ENCODE results near the gene ZBTB16. TPM values are rescaled to one million over a fixed set of nuclear protein-coding genes. Genes with fewer than 3 reads are reported as not detected.

Gene ZBTB16
- total and polyA plus RNA-seq, 11 donors: 15.3 to 130 (median 62.8) TPM

DNA sequence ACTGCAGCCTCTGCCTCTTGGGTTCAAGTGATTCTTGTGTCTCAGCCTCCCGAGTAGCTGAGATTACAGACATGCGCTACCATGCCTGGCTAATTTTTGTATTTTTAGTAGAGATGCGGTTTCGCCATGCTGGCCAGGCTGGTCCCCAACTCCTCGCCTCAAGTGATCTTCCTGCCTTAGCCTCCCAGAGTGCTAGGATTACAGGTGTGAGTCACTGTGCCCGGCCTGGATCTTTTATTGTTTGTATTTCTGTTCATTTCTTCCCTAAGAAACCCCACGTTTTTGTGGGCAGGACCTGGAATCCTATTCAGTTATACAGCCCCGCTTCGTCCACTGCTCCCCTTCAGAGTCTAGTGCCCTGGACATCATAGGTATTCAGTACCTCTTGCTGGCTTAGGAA is 28.7 kb downstream of the ZBTB16 start:
- ATAC-seq (no peak), DNase-seq (no peak)
- H3K27me3 ChIP-seq: no peaks in the 10 kb centered on the region
- H3K36me3 ChIP-seq: peaks cover 0 to 29% (median 0%) of the 10 kb centered on the region in 9 donors
- H3K4me3 ChIP-seq: no peak overlapping the region
- TF ChIP-seq, protein P1, sequence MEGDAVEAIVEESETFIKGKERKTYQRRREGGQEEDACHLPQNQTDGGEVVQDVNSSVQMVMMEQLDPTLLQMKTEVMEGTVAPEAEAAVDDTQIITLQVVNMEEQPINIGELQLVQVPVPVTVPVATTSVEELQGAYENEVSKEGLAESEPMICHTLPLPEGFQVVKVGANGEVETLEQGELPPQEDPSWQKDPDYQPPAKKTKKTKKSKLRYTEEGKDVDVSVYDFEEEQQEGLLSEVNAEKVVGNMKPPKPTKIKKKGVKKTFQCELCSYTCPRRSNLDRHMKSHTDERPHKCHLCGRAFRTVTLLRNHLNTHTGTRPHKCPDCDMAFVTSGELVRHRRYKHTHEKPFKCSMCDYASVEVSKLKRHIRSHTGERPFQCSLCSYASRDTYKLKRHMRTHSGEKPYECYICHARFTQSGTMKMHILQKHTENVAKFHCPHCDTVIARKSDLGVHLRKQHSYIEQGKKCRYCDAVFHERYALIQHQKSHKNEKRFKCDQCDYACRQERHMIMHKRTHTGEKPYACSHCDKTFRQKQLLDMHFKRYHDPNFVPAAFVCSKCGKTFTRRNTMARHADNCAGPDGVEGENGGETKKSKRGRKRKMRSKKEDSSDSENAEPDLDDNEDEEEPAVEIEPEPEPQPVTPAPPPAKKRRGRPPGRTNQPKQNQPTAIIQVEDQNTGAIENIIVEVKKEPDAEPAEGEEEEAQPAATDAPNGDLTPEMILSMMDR (IDR thresholded peaks at IDR 0.05): no peak
- no peak for TF ChIP-seq POLR2A (IDR thresholded peaks at IDR 0.05)
- no peaks in the 10 kb centered on the region for H3K9me3 ChIP-seq
- peaks cover 42 to 100% (median 90%) of the 10 kb centered on the region in 12 donors for H3K4me1 ChIP-seq
- H3K27ac ChIP-seq: peak overlapping the region in 5 of 12 donors; percentile 1 to 76 (median 64)
- intact Hi-C loops (cut with DNase I): loop anchor here in 1 of 10 donors (10.0 kb wide), 1 partner anchor 47 kb away; no protein-coding TSS in a partner anchor
- WGBS, 4 donors: 78 to 82% (median 79%) methylated on average over 9 of the region's 9 CpGs

DNA sequence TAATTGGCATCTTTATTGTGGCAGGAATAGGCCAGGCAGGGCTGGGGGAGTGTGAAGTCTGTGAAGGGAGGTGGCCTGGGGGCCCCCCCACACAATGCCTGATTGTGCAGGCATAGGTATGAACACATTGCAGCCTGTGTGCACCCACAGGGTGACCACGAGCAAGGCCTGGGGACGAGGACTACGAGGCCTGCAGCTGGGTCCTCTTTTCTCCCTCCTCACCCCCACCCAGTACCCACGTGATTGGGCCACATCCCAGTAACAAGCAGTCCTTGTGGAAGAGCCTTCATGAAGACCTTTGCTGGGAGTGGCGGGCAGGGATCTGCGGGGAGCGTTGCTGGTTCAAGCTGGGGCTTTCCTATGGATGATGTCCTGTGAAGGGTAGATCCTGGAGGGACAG is 29.3 kb downstream of the ZBTB16 start:
- intact Hi-C loops (cut with DNase I): loop anchor here in 1 of 10 donors (10.0 kb wide), 1 partner anchor 46 kb away; no protein-coding TSS in a partner anchor
- WGBS, 4 donors: 42 to 71% (median 48%) methylated on average over 6 to 7 of the region's 7 CpGs
- Histone ChIP-seq H3K4me1 (peaks cover 42 to 100% (median 91%) of the 10 kb centered on the region in 12 donors), H3K36me3 (peaks cover 0 to 28% (median 0%) of the 10 kb centered on the region in 9 donors), H3K4me3 (no peak overlapping the region), H3K27ac (peak overlapping the region in 8 of 12 donors; percentile 1 to 76 (median 52)), H3K27me3 (no peaks in the 10 kb centered on the region), H3K9me3 (no peaks in the 10 kb centered on the region)
- no peak for TF ChIP-seq POLR2A (IDR thresholded peaks at IDR 0.05)
- TF ChIP-seq, protein P1 (IDR thresholded peaks at IDR 0.05): no peak
- DNase-seq: no peak
- ATAC-seq: peak; percentile 10 to 54 (median 39)

GRCh38 chr11:114089748-114090147 is 30.2 kb downstream of the ZBTB16 start:
- DNase-seq: no peak
- Histone ChIP-seq H3K27ac (peak overlapping the region in 9 of 12 donors; percentile 0 to 76 (median 57)), H3K36me3 (peaks cover 0 to 25% (median 0%) of the 10 kb centered on the region in 9 donors), H3K4me3 (no peak overlapping the region), H3K4me1 (peaks cover 39 to 100% (median 83%) of the 10 kb centered on the region in 12 donors), H3K9me3 (no peaks in the 10 kb centered on the region), H3K27me3 (no peaks in the 10 kb centered on the region)
- TF ChIP-seq, protein P1 (IDR thresholded peaks at IDR 0.05): no peak
- TF ChIP-seq POLR2A (IDR thresholded peaks at IDR 0.05): no peak
- peak in 3 of 4 donors; percentile 10 to 21 (median 14) for ATAC-seq
- intact Hi-C loops (cut with DNase I): loop anchor here in 2 of 10 donors (5.0 to 10.0 kb wide), 2 partner anchors 45 to 57 kb away; no protein-coding TSS in a partner anchor
- WGBS, 4 donors: 55 to 69% (median 67%) methylated on average over 4 of the region's 4 CpGs

- Histone ChIP-seq H3K4me1 (peaks cover 36 to 100% (median 77%) of the 10 kb centered on the region in 12 donors), H3K9me3 (no peaks in the 10 kb centered on the region), H3K27ac (peak overlapping the region in 10 of 12 donors; percentile 5 to 76 (median 60)), H3K4me3 (no peak overlapping the region), H3K27me3 (no peaks in the 10 kb centered on the region), H3K36me3 (peaks cover 0 to 25% (median 0%) of the 10 kb centered on the region in 9 donors)
- WGBS, 4 donors: 45 to 71% (median 60%) methylated on average over 4 of the region's 4 CpGs
- DNase-seq: no peak
- no peak for ATAC-seq
- intact Hi-C loops (cut with DNase I): loop anchor here in 1 of 10 donors (5.0 kb wide), 1 partner anchor 58 kb away; no protein-coding TSS in a partner anchor
- no peak for TF ChIP-seq POLR2A (IDR thresholded peaks at IDR 0.05)
- TF ChIP-seq, protein P1 (IDR thresholded peaks at IDR 0.05): no peak
These were observed 30.9 kb downstream of the ZBTB16 start for GRCh38 chr11:114090225-114090910.

All from heart left ventricle (tissue), 16 donors.